WERI-Rb-1 (cell line): ENCODE results near the gene SKI.

Experiments used
- DNase-seq: peaks from one replicate; pipeline ENCODE4 v3.0.0-alpha.2; 2020
- H3K27ac ChIP-seq: fragments of 250-450 bp; sonication (Bioruptor Pico); 2 replicates; pipeline ENCODE4 v1.5.1; 2020; ENCODE audit warnings: mild to moderate bottlenecking, moderate library complexity
- H3K27me3 ChIP-seq: fragments of 250-450 bp; sonication (Bioruptor Pico); 2 replicates; pipeline ENCODE4 v1.5.1; 2021; ENCODE audit warnings: mild to moderate bottlenecking, low read depth, moderate library complexity; ENCODE audit not compliant: insufficient read depth, severe bottlenecking
- H3K36me3 ChIP-seq: fragments of 250-450 bp; sonication (Bioruptor Pico); 2 replicates; pipeline ENCODE4 v1.5.1; 2020; ENCODE audit warnings: mild to moderate bottlenecking, moderate library complexity
- H3K4me3 ChIP-seq: 2 replicates; pipeline ENCODE4 v1.5.1; 2011; ENCODE audit warnings: low read depth, mild to moderate bottlenecking, control low read depth, low read length
- H3K9me3 ChIP-seq: fragments of 250-450 bp; sonication (Bioruptor Pico); 2 replicates; pipeline ENCODE4 v1.5.1; 2021; ENCODE audit warnings: mild to moderate bottlenecking, moderate library complexity; ENCODE audit not compliant: severe bottlenecking
- TF ChIP-seq, protein P1 (sequence below): IDR thresholded peaks from 2 replicates; pipeline ENCODE4 v1.5.1; 2011; ENCODE audit warnings: low read depth, mild to moderate bottlenecking, control low read depth, inconsistent platforms, low read length

The SKI gene

DNA sequence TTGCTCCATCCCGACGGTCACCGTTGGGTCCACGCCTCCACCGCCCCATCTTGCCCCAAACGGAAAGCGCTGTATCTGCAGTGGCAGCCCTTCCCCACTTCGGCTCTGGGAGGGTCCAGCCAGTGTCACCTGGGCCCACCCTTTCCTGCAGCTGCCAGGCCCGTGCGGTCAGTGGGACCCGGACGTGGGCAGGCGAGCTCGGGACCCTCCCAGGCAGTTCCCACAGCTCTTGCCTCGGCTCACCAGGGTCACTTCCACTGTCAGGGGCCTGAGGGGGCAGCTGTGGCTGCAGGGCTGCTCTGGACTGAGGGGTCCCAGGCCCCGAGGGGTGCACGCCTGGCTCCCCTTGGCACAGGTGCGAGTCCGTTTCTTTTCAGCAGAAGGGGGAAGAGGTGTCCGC, 80.7 kb downstream of the SKI start:
- DNase-seq, result no peak
- Histone ChIP-seq H3K4me3 (no peak overlapping the region), H3K27ac (no peak overlapping the region), H3K36me3 (peaks cover 47% of the 10 kb centered on the region), H3K27me3 (no peaks in the 10 kb centered on the region), H3K9me3 (no peaks in the 10 kb centered on the region)
- TF ChIP-seq, protein P1, sequence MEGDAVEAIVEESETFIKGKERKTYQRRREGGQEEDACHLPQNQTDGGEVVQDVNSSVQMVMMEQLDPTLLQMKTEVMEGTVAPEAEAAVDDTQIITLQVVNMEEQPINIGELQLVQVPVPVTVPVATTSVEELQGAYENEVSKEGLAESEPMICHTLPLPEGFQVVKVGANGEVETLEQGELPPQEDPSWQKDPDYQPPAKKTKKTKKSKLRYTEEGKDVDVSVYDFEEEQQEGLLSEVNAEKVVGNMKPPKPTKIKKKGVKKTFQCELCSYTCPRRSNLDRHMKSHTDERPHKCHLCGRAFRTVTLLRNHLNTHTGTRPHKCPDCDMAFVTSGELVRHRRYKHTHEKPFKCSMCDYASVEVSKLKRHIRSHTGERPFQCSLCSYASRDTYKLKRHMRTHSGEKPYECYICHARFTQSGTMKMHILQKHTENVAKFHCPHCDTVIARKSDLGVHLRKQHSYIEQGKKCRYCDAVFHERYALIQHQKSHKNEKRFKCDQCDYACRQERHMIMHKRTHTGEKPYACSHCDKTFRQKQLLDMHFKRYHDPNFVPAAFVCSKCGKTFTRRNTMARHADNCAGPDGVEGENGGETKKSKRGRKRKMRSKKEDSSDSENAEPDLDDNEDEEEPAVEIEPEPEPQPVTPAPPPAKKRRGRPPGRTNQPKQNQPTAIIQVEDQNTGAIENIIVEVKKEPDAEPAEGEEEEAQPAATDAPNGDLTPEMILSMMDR, result no peak

DNA sequence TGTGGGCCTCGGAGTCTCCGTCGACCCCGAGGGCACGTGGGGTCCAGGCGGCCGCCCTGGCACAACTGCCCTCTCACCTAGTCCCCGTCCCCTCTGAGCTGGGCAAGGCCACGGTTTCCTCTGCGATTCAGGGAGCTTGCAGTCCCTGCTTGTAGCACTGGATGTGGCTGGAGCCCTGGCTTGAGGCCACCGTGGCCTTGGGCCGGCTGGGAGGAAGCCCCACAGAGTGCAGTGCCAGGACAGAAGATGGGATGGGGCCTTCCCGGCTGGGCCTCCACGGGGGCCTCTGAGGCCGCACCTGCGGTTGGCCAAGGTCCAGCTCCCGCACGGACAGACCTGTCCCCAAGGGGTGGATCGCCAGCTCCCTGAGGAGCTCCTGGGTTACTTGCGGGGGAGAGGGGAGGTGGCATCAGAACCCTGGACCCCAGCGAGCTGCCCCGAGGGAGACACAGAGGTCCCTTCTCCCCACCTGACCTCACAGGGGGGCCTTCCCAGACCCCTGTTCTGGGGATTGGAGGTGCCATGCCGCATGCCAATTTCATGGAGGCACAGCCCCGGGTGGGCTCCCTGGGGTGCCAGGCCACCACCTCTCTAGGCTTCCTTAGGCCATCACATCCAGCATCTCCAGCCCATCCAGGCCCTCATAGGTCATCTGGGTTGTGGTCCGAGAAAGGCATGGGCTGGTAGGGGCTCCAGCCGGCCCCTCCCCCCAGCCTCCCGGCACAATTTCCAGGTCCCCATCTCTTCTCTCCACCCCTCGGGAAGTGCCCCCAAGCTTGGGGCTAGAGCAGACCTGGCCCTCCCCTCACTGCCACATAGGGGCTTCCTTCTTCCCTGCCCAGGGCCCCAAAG, 82.4 kb downstream of the SKI start:
- TF ChIP-seq, protein P1, result no peak
- Histone ChIP-seq H3K4me3 (no peak overlapping the region), H3K27ac (peak overlapping the region; percentile 17), H3K36me3 (peaks cover 32% of the 10 kb centered on the region), H3K9me3 (no peaks in the 10 kb centered on the region), H3K27me3 (no peaks in the 10 kb centered on the region)
- DNase-seq, result no peak

DNA sequence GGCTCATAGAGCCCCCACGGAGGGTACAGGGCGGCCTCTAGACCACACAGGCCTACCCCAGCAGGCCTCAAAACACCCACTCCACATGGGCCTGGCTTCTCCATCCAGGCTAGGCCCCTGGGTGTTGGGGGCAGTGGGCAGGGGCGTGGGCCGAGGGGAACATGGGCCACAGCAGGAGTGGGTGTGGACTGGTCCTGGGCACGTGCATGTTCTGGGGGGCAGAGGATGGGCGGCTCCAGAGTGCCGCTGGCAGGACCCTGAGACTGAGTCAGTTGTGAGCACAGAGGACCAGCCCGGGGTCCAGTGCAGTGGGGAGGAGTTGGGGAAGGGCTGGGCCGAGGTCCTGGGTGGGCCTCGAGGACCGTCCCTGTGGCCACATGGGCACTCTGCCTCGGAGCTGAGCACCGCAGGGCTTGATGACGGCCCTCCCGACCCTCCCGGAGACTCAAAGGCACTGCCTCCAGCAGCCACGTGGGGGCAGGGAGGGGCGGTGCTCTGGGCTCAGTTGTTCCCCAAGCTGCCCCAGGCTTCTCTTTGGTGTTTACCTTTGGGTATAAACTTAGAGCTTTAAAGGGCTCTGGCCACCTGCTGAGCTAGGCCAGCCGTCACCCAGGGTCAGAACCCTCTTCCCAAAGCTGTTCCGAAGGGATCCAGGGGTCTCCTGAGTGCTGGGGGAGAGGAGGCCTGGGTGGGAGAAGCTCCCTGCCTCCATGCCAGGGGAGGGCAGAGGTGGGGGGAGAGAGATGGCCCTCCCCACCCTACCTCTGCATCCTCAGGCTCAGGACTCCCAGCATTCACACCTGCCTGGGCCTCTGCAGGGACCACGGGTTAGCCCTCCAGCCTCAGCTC, 83.3 kb downstream of the SKI start:
- DNase-seq, result peak; percentile 84
- Histone ChIP-seq H3K4me3 (no peak overlapping the region), H3K36me3 (peaks cover 24% of the 10 kb centered on the region), H3K27ac (peak overlapping the region; percentile 17), H3K9me3 (no peaks in the 10 kb centered on the region), H3K27me3 (no peaks in the 10 kb centered on the region)
- TF ChIP-seq, protein P1, result peak; percentile 59

DNA sequence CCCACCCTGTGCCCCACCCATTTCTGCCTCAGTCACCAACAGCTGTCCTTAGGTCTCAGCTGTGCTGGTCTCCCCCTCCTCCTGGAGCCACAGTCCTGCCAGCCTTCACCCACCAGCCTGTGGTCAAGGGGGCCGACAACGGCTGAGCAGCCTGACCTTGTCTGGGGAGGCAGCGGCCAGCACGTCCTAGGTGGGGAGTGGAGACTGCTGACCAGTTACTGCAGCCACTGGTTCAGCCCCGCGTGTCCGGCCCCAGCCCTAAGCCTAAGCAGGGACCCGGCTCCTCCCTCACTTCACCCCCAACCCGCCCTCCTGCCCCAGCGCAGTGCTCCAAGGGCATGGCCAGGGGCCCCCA, 84.0 kb downstream of the SKI start:
- no peak overlapping the region for H3K27ac ChIP-seq
- TF ChIP-seq, protein P1, result no peak
- no peak overlapping the region for H3K4me3 ChIP-seq
- no peaks in the 10 kb centered on the region for H3K27me3 ChIP-seq
- H3K9me3 ChIP-seq, result no peaks in the 10 kb centered on the region
- peaks cover 18% of the 10 kb centered on the region for H3K36me3 ChIP-seq
- DNase-seq, result no peak

DNA sequence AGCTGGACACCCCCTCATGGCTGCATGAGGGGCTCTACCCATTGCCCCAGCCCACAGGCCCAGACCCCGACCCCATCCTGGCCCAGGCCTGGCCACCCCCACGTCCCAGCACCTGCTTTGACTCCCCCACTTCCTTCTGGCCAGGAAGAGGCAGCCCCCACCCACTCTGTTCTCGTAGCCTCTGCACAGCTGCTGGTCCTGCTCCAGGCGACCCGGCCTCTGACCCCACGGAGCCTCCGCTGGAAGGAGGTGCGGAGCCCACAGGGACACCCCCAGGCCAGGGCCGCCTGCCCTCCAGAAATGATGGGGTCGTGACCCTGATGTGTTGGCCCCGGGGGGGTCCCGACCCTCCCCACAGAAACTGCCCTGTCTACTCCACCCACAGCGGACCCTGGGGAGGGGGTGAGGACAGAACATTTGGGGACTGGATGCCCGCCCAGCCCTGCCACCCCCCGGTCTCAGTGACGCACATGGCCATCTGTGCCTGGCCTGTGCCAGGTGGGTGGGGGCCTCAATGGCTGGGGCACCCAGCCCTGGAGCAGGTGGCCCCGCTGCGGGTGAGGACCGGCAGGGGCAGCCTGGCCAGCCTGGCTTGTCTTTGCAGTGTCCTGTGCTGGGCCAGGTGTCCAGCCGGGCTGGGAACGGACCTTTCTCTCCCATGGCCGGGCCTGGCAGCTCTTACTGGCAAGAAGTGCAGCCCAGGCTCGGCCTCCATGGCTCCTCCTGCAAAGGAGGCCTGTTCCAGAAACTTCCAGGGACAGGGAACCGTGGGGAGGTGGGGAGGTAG, 84.6 kb downstream of the SKI start:
- peaks cover 13% of the 10 kb centered on the region for H3K36me3 ChIP-seq
- no peaks in the 10 kb centered on the region for H3K9me3 ChIP-seq
- H3K27me3 ChIP-seq, result no peaks in the 10 kb centered on the region
- no peak overlapping the region for H3K4me3 ChIP-seq
- no peak overlapping the region for H3K27ac ChIP-seq
- no peak for DNase-seq
- TF ChIP-seq, protein P1, result no peak
